Progenitor cell of endocrine pancreas (in vitro differentiated cells): ENCODE measurements around the gene RNF31. TPM values are rescaled to one million over a fixed set of nuclear protein-coding genes. Genes with fewer than 3 reads are reported as not detected.

Experiments
- DNase-seq: peaks from one replicate; pipeline ENCODE4 v3.0.0; 2021; ENCODE audit warnings: low spot score; ENCODE audit not compliant: unreplicated experiment
- H3K27ac Mint-ChIP-seq: 2 replicates; pipeline ENCODE4 v1.8.0; 2021; ENCODE audit warnings: mild to moderate bottlenecking, moderate library complexity, mixed read lengths
- H3K27me3 Mint-ChIP-seq: 2 replicates; pipeline ENCODE4 v1.8.0; 2021; ENCODE audit warnings: mixed read lengths
- H3K36me3 Mint-ChIP-seq: 2 replicates; pipeline ENCODE4 v1.8.0; 2022; ENCODE audit warnings: mixed read lengths; ENCODE audit not compliant: insufficient read depth
- H3K4me1 Mint-ChIP-seq: 2 replicates; pipeline ENCODE4 v1.8.0; 2021; ENCODE audit warnings: low read depth, mixed read lengths
- H3K4me3 Mint-ChIP-seq: 2 replicates; pipeline ENCODE4 v1.8.0; 2021; ENCODE audit warnings: low read depth, mild to moderate bottlenecking, moderate library complexity, mixed read lengths
- H3K9me3 Mint-ChIP-seq: 2 replicates; pipeline ENCODE4 v1.8.0; 2021; ENCODE audit warnings: low read depth, mixed read lengths
- CTCF ChIP-seq: fragments of 200-600 bp; sonication (generic); IDR thresholded peaks from one replicate; pipeline ENCODE4 v1.5.0; 2021; ENCODE audit warnings: antibody characterized with exemption, mild to moderate bottlenecking; ENCODE audit not compliant: unreplicated experiment
- long read RNA-seq: library from polyadenylated mRNA; unstranded; transcript quantifications from one replicate; pipeline ENCODE4 v2.0.0, GENCODE V29; 2020
- total RNA-seq: library from RNA; stranded (reverse); gene quantifications from 2 replicates; pipeline ENCODE4 v1.2.1, GENCODE V29; 2021

Gene RNF31
- total RNA-seq = 99.3 and 104 TPM in 2 replicates
- long read RNA-seq, partial matches to known transcripts = 3 of 6 reads
- long read RNA-seq, other reads (novel, unspliced or antisense) = 1 of 6 reads

DNA sequence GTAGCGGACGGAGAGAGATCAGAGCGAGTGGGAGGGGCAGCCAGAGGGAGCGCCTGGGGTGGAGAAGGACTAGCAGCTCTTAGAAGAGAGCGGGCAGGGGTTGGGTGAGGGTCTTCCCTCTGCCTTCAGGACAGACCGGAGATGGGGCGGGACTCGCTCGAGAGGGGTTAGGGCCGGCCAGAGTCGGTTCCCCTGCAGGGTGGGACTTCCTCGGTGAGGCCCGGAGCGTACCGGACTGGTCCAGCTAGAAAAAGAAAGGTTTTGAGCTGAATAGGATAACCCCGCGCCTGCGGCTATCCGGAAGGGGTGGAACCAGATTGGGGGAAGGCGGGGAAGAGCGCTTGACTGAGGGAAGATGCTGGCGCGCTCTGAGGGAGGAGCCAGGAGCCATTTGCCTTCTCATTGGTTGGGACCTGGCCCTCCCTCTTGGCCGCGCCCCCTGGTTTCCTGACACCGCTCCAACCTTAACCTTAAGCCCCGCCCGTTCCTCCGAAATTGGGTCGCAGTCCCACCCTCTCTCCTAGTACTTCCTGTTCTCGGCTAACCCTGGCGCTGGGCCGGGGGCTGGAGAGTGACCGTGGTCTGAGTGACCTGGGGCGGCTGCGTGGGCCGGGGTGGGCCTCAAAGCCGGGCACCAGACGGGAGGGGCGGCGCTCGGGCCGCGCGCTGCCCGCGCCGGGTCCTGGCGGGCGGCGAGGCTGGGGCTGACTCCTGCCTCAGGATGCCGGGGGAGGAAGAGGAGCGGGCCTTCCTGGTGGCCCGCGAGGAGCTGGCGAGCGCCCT is at the start of gene RNF31:
Gene RNF31 (plus strand): TSS at position 521 of the 783 bp plus-strand sequence. CDS start 201 bp downstream, at position 722.
- H3K4me3 Mint-ChIP-seq = peak within 1 kb of the TSS; percentile 99
- H3K9me3 Mint-ChIP-seq = no peaks in the 10 kb centered on the region
- H3K27me3 Mint-ChIP-seq = no peaks in the 10 kb centered on the region
- H3K36me3 Mint-ChIP-seq = peaks cover 9% of the 10 kb centered on the region
- H3K27ac Mint-ChIP-seq = peak within 1 kb of the TSS; percentile 97
- DNase-seq = peak; percentile 90
- peaks cover 18% of the 10 kb centered on the region for H3K4me1 Mint-ChIP-seq
- TF ChIP-seq CTCF = no peak

DNA sequence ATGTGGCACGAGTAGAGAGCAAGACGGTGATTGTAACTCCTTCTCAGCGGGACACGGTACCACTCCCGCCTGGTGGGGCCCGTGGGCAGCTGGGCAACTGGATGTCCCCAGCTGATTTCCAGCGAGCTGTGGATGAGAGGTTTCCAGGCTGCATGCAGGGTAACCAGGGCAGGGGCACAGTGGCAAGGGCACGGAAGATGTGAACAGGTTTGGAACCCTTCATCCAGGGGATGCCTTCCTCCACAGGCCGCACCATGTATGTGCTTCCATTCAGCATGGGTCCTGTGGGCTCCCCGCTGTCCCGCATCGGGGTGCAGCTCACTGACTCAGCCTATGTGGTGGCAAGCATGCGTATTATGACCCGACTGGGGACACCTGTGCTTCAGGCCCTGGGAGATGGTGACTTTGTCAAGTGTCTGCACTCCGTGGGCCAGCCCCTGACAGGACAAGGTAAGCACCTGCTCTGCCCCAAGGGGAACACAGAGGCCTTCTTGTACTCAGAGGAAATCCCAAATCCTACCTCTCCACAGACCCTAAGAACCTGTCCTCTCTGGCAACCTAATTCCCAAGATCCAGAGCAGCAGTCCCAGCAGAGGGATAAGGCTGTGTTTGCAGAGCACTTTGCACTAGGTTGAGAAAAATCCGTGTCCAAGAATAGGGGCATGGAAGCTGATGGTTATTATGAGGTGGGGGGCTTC is 48.9 kb upstream of the RNF31 start:
- peaks cover 14% of the 10 kb centered on the region for H3K4me1 Mint-ChIP-seq
- no peaks in the 10 kb centered on the region for H3K27me3 Mint-ChIP-seq
- H3K4me3 Mint-ChIP-seq = no peak overlapping the region
- H3K36me3 Mint-ChIP-seq = peaks cover 8% of the 10 kb centered on the region
- no peak for TF ChIP-seq CTCF
- H3K27ac Mint-ChIP-seq = no peak overlapping the region
- H3K9me3 Mint-ChIP-seq = no peaks in the 10 kb centered on the region
- no peak for DNase-seq

- Mint-ChIP-seq H3K36me3 (peaks cover 14% of the 10 kb centered on the region), H3K4me3 (no peak overlapping the region), H3K27me3 (no peaks in the 10 kb centered on the region), H3K9me3 (no peaks in the 10 kb centered on the region), H3K27ac (no peak overlapping the region), H3K4me1 (peaks cover 11% of the 10 kb centered on the region)
- DNase-seq = no peak
- TF ChIP-seq CTCF = no peak
Measured at GRCh38 chr14:24098927-24099813, 48.1 kb upstream of the RNF31 start.

GRCh38 chr14:24100197-24100981 is 46.9 kb upstream of the RNF31 start:
- Mint-ChIP-seq H3K9me3 (peaks cover 8% of the 10 kb centered on the region), H3K4me3 (no peak overlapping the region), H3K27me3 (no peaks in the 10 kb centered on the region), H3K4me1 (peaks cover 4% of the 10 kb centered on the region), H3K27ac (peak overlapping the region; percentile 27), H3K36me3 (peaks cover 23% of the 10 kb centered on the region)
- TF ChIP-seq CTCF = no peak
- DNase-seq = no peak
